Measurements from ENCODE around the gene DOK5.

The DOK5 gene

GRCh38 chr20:54606380-54606779, 131.0 kb downstream of the DOK5 start:
- in situ Hi-C loops (cut with HindIII; ENCODE audit: low sequenced_read_pairs) = no loop called here

- in situ Hi-C loops (cut with HindIII; ENCODE audit: low sequenced_read_pairs) = no loop called here
These were observed 132.8 kb downstream of the DOK5 start for GRCh38 chr20:54608039-54608745.

DNA sequence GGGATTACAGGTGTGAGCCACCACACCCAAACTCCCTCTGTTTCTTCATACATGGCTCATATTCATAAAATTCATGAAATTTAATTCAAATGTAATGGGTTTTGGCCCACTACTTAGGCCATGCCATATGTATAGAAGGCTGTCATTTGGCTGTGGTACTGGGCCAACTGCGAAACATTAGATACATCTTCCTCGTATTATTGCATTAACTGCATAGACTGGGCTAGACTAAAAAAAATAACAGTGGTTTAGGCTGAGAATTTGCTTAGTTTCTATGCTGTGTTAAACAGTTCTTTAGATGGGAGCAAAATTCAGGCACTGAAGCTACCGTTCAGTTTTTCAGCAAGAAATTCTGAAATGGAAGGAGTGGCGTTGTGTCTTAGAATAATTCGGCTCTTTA, 133.6 kb downstream of the DOK5 start:
- in situ Hi-C loops (cut with HindIII; ENCODE audit: low sequenced_read_pairs) = no loop called here

- in situ Hi-C loops (cut with HindIII; ENCODE audit: low sequenced_read_pairs) = no loop called here
These were observed 136.5 kb downstream of the DOK5 start for GRCh38 chr20:54611708-54612412.

- in situ Hi-C loops (cut with HindIII; ENCODE audit: low sequenced_read_pairs) = no loop called here
These were observed 143.0 kb downstream of the DOK5 start for GRCh38 chr20:54618412-54618811.

GRCh38 chr20:54619181-54619580, 143.8 kb downstream of the DOK5 start:
- in situ Hi-C loops (cut with HindIII; ENCODE audit: low sequenced_read_pairs) = no loop called here

- in situ Hi-C loops (cut with HindIII; ENCODE audit: low sequenced_read_pairs) = no loop called here
These were observed 144.3 kb downstream of the DOK5 start for GRCh38 chr20:54619682-54620081.

GRCh38 chr20:54620611-54621010, 145.2 kb downstream of the DOK5 start:
- in situ Hi-C loops (cut with HindIII; ENCODE audit: low sequenced_read_pairs) = no loop called here

DNA sequence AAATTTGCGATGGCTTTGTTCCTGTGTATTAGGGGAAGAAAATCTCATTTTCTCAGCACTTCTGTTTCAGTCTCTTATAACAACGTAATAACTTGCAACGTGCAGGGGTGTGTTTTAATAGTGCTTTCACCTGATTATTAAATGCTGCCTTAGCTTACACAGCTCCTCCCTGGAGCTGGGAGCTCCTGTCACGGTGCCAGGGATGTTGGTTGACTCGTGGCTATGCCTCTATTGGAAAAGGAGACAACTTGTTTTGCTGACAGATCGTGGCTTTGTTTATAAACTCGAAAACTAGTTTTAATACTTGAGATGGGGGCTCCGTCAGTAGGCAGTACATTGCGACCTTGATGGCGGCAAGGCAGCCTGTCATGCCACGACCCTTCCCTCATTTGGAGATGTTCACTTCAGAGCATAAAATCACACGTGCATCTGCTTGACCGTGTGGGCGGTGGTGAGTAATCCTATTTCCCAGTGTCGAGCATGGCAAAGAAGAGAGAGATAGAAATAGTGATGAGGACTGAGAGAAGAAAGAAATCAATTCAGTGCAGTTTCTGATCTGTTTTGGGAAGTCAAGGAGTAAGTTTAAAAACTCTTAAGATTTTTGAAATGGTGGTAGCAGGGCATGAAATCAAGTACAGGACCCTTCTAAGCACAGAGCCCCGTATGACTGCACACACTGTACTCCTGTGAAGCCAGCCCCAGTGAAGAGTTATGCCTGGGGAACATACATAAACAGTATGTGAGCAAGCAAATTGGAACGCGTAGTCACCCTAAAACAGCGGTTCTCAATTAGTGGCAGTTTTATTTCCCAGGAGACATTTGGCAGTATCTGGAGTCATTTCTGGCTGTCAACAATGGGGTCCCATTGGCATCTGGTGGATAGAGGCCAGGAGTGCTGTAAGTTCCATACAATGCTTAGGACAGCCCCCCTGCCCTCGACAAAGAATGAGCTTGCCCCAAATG, 147.2 kb downstream of the DOK5 start:
- in situ Hi-C loops (cut with HindIII; ENCODE audit: low sequenced_read_pairs) = no loop called here

GRCh38 chr20:54623991-54624569, 148.7 kb downstream of the DOK5 start:
- in situ Hi-C loops (cut with HindIII; ENCODE audit: low sequenced_read_pairs) = no loop called here

DNA sequence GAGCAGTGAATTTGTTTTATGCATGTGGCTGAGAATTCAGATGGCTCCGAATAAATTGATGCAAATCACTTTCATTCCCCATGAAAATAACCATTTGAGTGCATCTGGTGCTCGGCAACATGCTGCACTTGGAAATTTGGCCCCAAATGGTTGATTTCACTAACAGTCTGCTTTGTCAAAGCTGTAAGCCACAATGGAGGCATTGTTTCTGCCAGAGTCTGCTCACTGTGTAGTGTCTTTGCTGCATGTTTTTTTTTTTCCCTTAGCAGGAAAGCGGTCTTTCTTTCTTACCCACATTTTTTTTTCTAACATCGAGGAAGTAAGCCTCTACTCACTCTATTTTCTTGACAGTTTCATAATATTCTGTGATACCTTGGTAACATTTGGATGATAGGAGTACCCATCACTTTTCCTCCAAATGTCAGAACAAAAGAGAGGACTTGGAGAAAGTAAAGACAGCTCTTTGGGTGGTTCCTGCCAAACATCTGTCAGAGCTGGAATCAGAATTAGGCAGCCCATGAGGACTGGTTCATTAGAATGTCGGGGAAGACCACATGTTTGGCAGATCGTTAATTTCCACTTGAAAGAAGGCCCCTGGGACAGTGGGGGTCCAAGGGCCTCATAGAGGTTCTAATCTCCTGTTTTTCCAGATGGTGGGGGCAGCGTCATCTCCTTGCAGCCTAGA, 149.5 kb downstream of the DOK5 start:
- in situ Hi-C loops (cut with HindIII; ENCODE audit: low sequenced_read_pairs) = no loop called here

GRCh38 chr20:54625497-54625896, 150.1 kb downstream of the DOK5 start:
- in situ Hi-C loops (cut with HindIII; ENCODE audit: low sequenced_read_pairs) = no loop called here

- in situ Hi-C loops (cut with HindIII; ENCODE audit: low sequenced_read_pairs) = no loop called here
These were observed 150.7 kb downstream of the DOK5 start for GRCh38 chr20:54626126-54626525.

DNA sequence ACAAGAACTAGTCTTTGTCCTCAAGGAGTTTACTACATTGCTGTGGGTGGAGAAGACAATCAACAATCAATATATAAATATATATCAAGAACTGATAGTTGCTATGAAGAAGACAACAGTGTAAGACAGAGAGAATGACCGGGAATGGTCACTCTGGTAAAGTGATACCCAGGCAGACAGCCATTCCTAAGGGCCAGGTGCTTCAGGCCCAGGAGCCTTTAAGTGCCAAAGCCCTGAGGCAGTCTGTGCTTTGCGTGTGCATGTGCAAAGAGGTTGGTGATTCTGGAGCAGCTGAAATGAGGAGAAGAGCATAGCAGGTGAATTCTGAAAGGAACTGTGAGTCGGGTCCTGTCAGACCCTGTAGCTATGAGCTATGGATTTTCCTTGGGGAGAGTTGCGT, 154.2 kb downstream of the DOK5 start:
- in situ Hi-C loops (cut with HindIII; ENCODE audit: low sequenced_read_pairs) = no loop called here

DNA sequence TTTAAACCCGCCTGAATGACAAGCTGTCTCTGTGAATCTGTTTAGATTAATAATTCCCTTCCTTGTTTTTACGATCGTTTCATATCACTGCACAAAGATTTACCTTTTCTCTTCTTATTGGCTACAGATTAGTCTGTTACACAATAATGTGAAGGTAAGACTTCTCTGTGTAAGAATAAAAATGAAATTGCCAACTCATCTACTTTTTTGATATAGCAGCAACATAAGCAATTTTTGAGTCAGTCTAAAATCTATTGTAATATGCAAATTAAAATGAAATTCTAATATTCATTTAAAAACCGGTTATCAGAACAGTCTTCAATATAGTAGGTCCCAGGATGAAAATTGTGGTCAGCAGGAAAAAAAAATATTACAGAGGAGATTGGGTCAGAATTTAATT, 155.2 kb downstream of the DOK5 start:
- in situ Hi-C loops (cut with HindIII; ENCODE audit: low sequenced_read_pairs) = no loop called here

DNA sequence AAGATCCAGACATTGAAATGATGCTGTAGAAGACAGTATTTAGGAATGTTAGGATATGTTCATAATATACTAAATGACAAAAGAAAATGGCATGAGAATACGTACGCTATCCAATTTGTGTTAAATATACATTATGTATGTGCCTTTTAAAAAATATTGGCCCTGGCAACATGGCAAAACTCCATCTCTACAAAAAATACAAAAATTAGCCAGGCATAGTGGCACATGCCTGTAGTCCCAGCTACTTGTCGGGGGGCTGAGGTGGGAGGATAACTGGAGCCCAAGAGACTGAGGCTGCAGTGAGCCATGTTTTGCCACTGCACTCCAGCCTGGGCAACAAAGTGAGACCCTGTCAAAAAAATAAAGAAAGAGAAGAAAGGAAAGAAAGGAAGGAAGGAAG, 155.7 kb downstream of the DOK5 start:
- in situ Hi-C loops (cut with HindIII; ENCODE audit: low sequenced_read_pairs) = no loop called here

- in situ Hi-C loops (cut with HindIII; ENCODE audit: low sequenced_read_pairs) = no loop called here
These were observed 158.3 kb downstream of the DOK5 start for GRCh38 chr20:54633374-54634355.

- in situ Hi-C loops (cut with HindIII; ENCODE audit: low sequenced_read_pairs) = no loop called here
These were observed 161.2 kb downstream of the DOK5 start for GRCh38 chr20:54636575-54636974.

DNA sequence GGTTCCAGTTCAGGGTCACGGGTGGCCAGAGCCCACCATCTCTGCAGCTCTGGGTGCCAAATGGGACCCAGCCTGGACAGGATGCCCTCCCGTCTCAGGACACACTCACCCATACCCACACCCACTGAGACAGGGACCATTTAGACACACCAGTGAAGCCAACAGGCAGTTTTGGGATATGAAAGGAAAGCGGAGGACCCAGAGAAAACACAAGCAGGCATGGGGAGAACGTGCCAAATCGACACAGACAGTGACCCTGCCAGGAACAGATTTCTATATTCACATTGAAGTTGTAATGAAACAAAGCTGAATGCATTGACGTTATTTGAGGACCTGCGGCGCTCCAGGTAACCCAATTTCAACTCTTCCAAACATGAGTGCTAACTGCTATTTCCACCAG, 164.5 kb downstream of the DOK5 start:
- in situ Hi-C loops (cut with HindIII; ENCODE audit: low sequenced_read_pairs) = loop anchor here (10.0 kb wide), 1 partner anchor 545 kb away; no protein-coding TSS in a partner anchor
